ENCODE results near the gene ALPK3.

DNA sequence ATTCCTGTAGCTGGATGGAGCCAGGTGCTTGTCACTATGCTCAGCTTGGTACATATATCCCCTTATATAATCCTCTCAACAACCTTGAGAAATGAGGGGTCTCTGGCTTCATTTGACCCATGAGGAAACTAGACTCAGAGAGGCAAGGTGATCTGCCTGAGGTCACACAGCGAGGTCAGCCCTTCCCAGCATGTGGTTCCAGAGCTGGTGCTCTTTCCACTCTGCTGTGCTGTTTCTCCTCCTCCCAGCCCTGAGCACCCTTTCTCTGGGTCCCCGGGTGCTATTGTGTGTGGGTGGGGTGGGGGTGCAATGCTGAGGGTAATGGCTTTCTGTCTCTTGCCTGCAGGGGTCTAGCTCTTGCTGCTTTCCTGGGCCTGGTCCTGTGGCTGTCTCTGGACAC is 86.6 kb downstream of the ALPK3 start:
- TF ChIP-seq, protein P1, sequence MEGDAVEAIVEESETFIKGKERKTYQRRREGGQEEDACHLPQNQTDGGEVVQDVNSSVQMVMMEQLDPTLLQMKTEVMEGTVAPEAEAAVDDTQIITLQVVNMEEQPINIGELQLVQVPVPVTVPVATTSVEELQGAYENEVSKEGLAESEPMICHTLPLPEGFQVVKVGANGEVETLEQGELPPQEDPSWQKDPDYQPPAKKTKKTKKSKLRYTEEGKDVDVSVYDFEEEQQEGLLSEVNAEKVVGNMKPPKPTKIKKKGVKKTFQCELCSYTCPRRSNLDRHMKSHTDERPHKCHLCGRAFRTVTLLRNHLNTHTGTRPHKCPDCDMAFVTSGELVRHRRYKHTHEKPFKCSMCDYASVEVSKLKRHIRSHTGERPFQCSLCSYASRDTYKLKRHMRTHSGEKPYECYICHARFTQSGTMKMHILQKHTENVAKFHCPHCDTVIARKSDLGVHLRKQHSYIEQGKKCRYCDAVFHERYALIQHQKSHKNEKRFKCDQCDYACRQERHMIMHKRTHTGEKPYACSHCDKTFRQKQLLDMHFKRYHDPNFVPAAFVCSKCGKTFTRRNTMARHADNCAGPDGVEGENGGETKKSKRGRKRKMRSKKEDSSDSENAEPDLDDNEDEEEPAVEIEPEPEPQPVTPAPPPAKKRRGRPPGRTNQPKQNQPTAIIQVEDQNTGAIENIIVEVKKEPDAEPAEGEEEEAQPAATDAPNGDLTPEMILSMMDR (IDR thresholded peaks at IDR 0.05): no peak
- TF ChIP-seq POLR2AphosphoS5 (IDR thresholded peaks at IDR 0.05): no peak
- TF ChIP-seq POLR2A (IDR thresholded peaks at IDR 0.05): no peak
- TF ChIP-seq EP300 (IDR thresholded peaks at IDR 0.05): no peak

Data from gastroesophageal sphincter (tissue), 3 donors.